Skeletal muscle tissue (tissue), 4 donors: ENCODE data around the gene ELOVL1. TPM values are rescaled to one million over a fixed set of nuclear protein-coding genes. Genes with fewer than 3 reads are reported as not detected.

ENCODE experiments used
- H3K27ac ChIP-seq: one replicate; pipeline ENCODE4 v1.7.0; 2013; ENCODE audit warnings: mild to moderate bottlenecking, low read depth, low read length, inconsistent platforms
- H3K27me3 ChIP-seq, 3 donors: one replicate each; pipeline ENCODE4 v1.7.0; 2013; ENCODE audit warnings: low read length in 3 of 3; ENCODE audit not compliant: control insufficient read depth in 3 of 3, insufficient read depth in 3 of 3
- H3K36me3 ChIP-seq, 3 donors: one replicate each; pipeline ENCODE4 v1.7.0; 2013; ENCODE audit warnings: low read length in 3 of 3; ENCODE audit not compliant: control insufficient read depth in 3 of 3, insufficient read depth in 3 of 3
- H3K4me1 ChIP-seq, 3 donors: one replicate each; pipeline ENCODE4 v1.7.0; 2013; ENCODE audit warnings: low read length in 3 of 3, mild to moderate bottlenecking in 3 of 3; ENCODE audit not compliant: control insufficient read depth in 3 of 3, insufficient read depth in 3 of 3
- H3K4me3 ChIP-seq, 3 donors: one replicate each; pipeline ENCODE4 v1.7.0; 2013; ENCODE audit warnings: low read length in 3 of 3
- H3K9ac ChIP-seq, 3 donors: one replicate each; pipeline ENCODE4 v1.7.0; 2013; ENCODE audit warnings: low read length in 3 of 3, mild to moderate bottlenecking in 3 of 3, moderate library complexity in 2 of 3, low read depth in 1 of 3
- H3K9me3 ChIP-seq, 3 donors: one replicate each; pipeline ENCODE4 v1.7.0; 2013; ENCODE audit warnings: low read length in 3 of 3; ENCODE audit not compliant: control insufficient read depth in 3 of 3
- total RNA-seq: library from RNA; depleted of rRNA; stranded (reverse); fragments of >200 nt; gene quantifications from one replicate; pipeline ENCODE4 v1.2.3, GENCODE V29; 2014
- donor health status: Osteomylitis.

ELOVL1 gene
- total RNA-seq, 1 donor from 2014 or later, result 13.0 TPM

DNA sequence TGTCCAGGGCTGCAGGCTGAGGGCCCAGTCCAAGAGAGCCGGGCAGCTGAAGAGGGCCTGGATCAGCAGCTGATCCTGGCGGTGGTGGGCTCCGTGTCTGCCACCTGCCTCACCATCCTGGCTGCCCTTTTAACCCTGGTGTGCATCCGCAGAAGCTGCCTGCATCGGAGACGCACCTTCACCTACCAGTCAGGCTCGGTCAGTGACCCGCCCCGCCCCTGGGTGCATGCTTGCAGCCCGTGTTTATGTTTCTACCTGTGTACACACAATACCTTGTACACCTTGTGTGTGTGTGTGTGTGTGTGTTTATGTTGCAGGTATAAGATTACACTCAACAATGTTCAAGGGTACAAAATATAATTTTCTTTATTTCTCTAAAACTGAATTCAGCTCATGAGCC is 54.0 kb downstream of the ELOVL1 start:
- peaks cover 0 to under 1% (median 0%) of the 10 kb centered on the region in 3 donors for H3K36me3 ChIP-seq
- H3K9ac ChIP-seq, result no peak overlapping the region

More for the DNA sequence above, 54.0 kb downstream of the ELOVL1 start:
- H3K27ac ChIP-seq, result no peak overlapping the region
- H3K9me3 ChIP-seq, result no peaks in the 10 kb centered on the region
- no peaks in the 10 kb centered on the region for H3K27me3 ChIP-seq
- H3K4me1 ChIP-seq, result no peaks in the 10 kb centered on the region
- no peak overlapping the region for H3K4me3 ChIP-seq

Other genes with a start within 250 kb of the ELOVL1 start
- 19.3 TPM for gene EBNA1BP2, start 195.7 kb downstream of the ELOVL1 start, total RNA-seq
- 0.52 TPM for gene CFAP57, start 195.7 kb downstream of the ELOVL1 start, total RNA-seq
- gene TMEM125, start 98.0 kb downstream of the ELOVL1 start, total RNA-seq, result 0.52 TPM
- gene C1orf210, start 82.4 kb downstream of the ELOVL1 start, total RNA-seq, result not detected
- 49.6 TPM for gene TIE1, start 67.0 kb downstream of the ELOVL1 start, total RNA-seq
- gene MPL, start 30.2 kb downstream of the ELOVL1 start, total RNA-seq, result not detected
- gene CDC20, start 9.0 kb downstream of the ELOVL1 start, total RNA-seq, result 6.8 TPM
- 34.4 TPM for gene MED8, start 21.8 kb upstream of the ELOVL1 start, total RNA-seq
- gene SZT2, start 21.9 kb upstream of the ELOVL1 start, total RNA-seq, result 21.4 TPM
- 33.4 TPM for gene HYI, start 85.9 kb upstream of the ELOVL1 start, total RNA-seq
- gene PTPRF, start 162.9 kb upstream of the ELOVL1 start, total RNA-seq, result 10.4 TPM